Measurements from ENCODE around the gene IGSF22.
"Not testable (repeated sequence)": the region's sequence is repeated elsewhere in the genome, so short reads cannot be mapped to it uniquely, and the experiment has no call there.

The IGSF22 gene

DNA sequence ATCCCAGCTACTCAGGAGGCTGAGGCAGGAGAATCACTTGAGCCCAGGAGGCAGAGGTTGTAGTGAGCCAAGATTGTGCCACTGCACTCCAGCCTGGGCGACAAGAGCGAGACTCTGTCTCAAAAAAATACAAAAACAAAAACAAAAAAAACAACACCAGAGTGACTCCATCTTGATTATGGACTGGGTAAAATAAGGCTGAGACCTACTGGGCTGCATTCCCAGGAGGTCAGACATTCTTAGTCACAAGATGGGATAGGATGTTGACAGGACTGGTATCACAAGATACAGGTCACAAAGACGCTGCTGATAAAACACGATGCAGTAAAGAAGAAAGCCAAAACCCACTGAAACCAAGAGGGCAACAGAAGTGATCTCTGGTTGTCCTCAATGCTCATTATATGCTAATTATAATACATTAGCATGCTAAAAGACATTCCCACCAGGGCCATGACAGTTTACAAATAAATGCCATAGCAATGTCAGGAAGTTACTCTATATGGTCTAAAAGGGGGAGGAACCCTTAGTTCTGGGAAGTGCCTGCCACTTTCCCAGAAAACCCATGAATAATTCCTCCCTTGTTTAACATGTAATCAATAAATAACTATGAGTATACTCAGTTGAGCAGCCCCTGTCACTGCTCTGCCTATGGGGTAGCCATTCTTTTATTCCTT lies 34.4 kb downstream of the IGSF22 start:
- not testable (repeated sequence) for DNase-seq (ENCODE audit: low read depth in 2 of 2)

DNA sequence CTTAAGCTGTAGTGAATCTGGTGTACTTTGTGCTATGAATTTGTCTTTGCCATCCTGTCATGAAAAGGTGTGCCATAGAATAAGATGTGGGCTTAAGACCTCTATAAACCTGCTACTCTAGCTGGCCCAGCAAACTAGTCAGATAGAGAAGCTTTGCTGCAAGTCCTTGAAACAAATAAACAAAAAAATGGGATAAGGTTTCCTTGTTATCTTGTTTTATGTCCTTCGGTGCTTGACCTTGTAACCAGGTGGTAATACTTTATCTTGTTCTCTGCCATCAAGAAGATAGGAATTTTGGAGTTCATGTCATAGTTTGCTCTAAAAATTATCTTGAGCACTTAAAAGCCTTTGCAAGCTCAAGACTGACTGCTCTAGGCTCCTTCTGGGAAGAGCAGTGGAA lies 41.7 kb downstream of the IGSF22 start:
- no peak for DNase-seq (ENCODE audit: low read depth in 2 of 2)

DNA sequence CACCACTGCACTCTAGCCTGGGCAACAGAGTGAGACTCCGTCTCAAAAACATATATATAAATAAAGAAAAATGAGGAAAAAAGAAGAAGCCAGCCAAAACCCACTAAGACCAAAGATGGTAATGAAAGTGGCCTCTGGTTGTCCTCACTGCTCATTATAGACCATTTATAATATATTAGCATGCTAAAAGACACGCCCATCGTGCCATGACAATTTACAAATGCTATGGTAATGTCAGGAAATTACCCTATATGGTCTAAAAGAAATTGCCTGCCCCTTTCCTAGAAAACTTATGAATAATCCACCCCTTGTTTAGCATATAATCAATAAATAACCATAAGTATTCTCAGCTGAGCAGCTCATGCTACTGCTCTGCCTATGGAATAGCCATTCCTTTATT lies 43.5 kb downstream of the IGSF22 start:
- no peak for DNase-seq (ENCODE audit: low read depth in 2 of 2)

DNA sequence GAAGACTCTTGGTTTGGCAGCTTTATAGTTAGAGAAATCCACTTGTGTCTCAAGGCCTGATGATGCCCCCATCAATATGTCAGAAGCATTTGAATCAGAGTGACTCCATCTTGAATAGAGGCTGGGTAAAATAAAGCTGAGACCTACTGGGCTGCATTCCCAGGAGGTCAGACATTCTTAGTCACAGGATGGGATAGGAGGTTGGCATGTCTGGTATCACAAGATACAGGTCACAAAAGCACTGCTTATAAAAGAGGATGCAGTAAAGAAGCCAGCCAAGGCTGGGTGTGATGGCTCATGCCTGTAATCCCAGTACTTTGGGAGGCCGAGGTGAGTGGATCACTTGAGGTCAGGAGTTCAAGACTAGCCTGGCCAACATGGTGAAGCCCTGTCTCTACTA lies 44.0 kb downstream of the IGSF22 start:
- not testable (repeated sequence) for DNase-seq (ENCODE audit: low read depth in 2 of 2)

DNA sequence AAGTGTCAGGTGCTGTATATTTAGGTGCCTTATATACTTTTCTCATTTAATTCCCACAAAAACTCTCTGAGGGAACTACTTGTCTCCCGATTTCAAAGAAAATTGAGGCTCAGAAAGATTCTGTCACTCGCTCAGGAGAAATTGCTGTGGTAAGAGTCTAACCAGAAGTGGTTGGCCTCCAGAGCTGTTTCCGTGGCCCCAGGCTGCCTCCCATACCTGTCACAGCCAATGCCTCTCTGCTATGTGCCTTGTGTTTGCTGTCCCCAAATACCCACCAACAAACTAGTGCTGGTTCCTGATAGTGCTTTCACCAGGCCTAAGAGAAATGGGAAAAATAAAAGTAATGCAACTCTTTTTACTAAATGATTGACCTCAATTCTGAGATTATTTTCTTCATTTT lies 48.4 kb downstream of the IGSF22 start:
- DNase-seq (ENCODE audit: low read depth in 2 of 2): no peak

DNA sequence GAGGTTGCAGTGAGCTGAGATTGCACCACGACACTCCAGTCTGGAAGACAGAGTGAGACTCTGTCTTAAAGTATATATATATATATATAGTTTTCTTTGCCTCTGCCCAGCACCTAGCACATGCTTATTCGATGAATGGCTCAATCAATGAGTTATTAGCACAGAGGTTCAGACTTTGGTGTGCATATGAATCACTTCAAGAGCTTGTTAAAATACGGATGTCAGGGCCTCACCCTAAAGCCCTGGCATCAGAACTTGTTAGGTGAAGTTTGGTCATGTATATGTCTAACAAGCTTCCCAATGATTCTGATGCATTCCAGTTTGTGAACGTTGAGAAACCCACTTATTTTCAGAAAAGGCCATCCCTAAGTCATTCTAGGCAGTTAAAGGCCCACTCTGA lies 49.2 kb downstream of the IGSF22 start:
- DNase-seq (ENCODE audit: low read depth in 2 of 2): no peak

DNA sequence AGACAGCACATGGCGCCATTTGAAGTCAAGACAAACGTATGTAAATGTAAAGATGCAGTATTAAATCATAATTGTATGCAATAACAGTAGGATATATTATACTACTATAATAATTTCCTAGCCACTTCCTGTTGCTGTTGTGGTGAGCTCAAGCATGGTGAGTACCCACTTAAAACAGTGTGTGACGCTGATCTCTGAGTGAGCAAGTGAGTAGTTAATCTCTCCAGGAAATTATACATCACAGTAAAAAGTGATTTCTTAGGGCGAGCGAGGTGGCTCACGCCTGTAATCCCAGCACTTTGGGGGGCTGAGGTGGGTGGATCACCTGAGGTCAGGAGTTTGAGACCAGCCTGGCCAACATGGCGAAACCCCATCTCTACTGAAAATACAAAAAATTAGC lies 53.8 kb downstream of the IGSF22 start:
- DNase-seq (ENCODE audit: low read depth in 2 of 2): not testable (repeated sequence)

DNA sequence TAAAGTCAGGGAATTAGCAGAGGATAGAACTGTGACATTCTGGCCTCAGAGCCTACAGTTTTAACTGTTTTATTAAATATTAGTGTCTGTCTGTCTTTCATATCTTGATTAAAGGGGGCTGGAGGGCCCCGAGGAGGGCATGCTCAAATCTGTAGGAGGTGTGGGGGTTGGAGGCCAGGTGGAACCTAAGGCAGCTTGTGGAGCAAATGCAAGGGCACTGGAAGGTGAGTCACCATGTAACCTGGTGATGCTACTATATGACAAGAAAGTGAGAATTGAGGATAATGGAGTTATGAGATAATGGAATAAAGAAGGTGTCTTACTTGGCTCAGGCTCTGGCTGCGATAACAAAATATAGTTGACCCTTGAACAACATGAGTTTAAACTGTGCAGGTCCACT lies 54.7 kb downstream of the IGSF22 start:
- DNase-seq (ENCODE audit: low read depth in 2 of 2): no peak

DNA sequence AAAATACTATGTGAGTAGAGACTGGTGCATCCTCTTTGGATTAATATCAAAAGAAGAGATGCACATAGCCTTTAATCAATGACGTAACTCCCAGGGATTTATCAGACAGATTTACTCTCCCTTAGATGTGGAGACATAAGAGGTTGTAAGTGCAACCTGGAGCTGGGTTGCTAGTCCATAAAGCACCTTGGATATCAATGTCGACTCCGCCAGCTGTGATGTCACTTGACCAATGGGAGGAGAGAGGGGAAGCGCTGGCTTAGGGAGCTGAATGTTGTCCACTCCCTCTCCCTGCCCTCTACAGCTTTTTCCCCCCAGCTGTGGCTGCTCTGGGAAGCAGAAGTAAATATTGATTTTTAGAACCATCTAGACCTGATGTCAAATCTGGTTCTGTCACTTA lies 56.3 kb downstream of the IGSF22 start:
- DNase-seq (ENCODE audit: low read depth in 2 of 2): no peak

DNA sequence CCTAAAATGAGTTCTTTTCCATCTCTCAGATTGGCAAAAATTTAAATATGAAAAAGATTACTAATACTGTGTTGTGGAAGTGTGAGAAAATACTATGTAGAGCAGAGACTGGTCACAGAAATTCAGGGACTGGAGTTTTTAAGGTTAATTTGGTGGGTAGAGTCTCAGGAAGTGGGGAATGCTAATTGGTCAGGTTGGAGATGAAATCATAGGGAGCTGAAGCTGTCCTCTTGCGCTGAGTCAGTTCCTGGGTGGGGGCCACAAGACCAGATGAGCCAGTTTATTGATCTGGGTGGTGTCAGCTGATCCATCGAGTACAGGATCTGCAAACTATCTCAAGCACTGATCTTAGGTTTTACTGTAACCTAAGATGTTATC lies 56.8 kb downstream of the IGSF22 start:
- no peak for DNase-seq (ENCODE audit: low read depth in 2 of 2)

DNA sequence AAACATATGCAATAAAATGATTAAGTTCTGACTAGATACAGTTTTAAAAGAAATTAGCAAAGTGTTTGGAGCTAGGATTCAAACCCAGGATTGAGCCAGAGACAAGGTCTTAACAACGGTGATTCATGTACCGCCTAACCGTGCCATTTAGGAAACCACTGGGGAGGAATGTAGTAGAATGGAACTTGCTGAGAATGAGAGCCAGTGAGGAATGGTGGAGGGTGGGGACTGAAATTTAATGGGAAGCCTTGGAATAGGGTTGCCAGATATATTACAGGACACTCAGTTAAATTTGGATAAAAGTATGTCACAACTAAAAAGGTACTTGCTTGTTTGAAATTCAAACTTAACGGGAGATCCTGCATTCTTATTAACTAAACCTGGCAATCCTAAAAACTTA lies 57.9 kb downstream of the IGSF22 start:
- DNase-seq (ENCODE audit: low read depth in 2 of 2): no peak

DNA sequence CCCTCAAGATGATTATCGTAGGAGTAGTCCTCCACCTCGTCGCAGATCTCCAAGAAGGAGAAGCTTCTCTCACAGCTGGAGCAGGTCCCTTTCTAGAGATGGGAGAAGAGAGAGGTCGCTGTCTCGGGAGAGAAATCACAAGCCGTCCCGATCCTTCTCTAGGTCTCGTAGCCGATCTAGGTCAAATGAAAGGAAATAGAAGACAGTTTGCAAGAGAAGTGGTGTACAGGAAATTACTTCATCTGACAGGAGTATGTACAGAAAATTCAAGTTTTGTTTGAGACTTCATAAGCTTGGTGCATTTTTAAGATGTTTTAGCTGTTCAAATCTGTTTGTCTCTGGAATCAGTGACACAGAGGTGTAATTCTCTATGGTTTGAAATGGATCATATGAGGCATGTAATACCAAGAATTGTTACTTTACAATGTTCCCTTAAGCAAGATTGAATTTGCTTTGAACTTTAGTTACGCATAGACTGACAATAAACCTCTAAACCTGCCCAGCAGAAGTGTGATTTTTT lies 60.6 kb downstream of the IGSF22 start:
- not testable (repeated sequence) for DNase-seq (ENCODE audit: low read depth in 2 of 2)

DNA sequence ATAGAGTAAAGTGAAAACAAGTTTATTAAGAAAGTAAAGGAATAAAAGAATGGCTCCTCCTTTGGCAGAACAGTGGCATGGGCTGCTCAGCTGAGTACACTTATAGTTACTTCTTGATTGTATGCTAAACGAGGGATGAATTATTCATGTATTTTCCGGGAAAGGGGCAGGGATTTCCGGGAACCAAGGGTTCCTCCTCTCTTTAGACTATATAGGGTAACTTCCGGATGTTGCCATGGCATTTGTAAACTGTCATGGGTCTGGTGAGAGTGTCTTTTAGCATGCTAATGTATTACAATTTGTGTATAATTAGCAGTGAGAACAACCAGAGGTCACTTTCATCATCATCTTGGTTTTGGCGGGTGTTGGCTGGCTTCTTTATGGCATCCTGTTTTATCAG lies 68.3 kb downstream of the IGSF22 start:
- DNase-seq (ENCODE audit: low read depth in 2 of 2): no peak

All from stimulated activated CD8-positive, alpha-beta memory T cell treated with anti-CD3 and anti-CD28 coated beads, Interleukin-2, amount 100 ng/mL, for 48 hours (primary cell).